Measurements from ENCODE around the gene TOR4A.

The TOR4A gene

GRCh38 chr9:137277329-137278041, at the start of gene TOR4A:
TOR4A (plus strand) TSS chr9:137277726; CDS start chr9:137278690, 964 bp downstream.
- DNase-seq (ENCODE audit: low spot score), result peak; percentile 69

GRCh38 chr9:137227853-137228505, 49.5 kb upstream of the TOR4A start:
- no peak for DNase-seq (ENCODE audit: low spot score)

DNA sequence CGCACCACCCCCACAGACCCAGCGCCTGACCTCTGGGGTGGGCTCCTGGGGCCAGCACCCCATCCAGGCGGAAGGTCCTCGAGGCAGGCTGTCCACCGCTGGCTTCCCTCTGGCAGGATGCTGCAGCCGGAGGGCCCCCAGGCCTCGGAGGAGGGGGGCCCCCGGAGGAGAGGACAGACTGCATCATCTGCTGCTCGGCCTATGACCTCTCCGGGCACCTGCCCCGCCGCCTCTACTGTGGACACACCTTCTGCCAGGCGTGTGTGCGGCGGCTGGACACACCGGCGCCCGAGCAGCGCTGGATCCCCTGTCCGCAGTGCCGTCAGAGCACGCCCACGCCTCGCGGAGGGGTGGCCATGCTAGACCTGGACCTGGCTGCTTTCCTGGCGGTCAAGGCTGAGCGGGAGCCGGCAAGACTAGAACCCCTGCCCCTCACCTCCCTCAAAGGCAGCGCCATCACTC, 49.0 kb upstream of the TOR4A start:
- no peak for DNase-seq (ENCODE audit: low spot score)

DNA sequence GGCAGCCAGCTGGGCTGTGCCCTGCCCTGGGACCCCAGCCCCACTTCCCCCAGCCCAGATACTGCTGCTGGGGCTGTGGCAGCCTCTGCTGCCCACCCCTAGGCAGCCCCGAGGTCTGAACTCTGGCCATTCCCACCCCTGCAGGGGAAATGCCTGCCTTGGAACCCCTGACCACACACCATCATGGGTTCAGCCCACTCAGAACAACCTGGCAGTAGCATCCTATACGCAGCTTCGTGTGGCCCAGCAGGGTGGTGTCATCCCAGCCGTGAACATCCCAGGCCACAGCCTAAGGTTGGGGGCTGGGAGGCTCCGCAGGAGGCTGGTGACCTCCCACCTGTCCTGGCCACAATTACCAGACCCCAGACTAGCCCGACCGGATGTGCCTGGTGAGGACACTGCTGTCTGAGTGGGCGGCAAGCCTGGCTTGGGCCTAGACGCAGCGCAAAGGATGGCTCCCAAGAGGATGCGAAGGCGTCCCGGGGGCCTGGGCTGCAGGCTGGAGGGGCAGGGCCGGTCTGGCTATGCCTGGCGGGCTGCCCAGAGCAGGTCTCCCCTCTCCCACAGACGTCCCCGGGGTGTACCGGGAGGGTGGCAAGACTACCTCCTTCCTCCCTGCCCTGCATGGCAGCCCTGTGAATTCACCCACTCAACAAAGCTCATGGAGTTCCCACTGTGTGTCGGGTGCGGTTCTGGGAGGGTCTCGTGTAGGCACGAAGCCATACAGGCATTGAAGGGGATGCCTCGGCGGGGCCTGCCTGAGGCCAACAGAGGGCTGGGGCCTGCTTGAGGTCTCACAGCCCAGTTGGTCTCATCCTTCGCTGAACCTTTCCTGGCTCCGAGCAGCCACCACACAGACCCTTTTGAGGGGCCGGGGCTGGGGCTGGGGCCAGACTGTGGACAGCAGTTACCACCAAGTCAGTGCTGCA, 48.3 kb upstream of the TOR4A start:
- no peak for DNase-seq (ENCODE audit: low spot score)

- DNase-seq (ENCODE audit: low spot score), result no peak
Measured at GRCh38 chr9:137229903-137230704, 47.4 kb upstream of the TOR4A start.

GRCh38 chr9:137230705-137231371, 46.7 kb upstream of the TOR4A start, which contains the start of gene SLC34A3:
SLC34A3 (plus strand) TSS chr9:137230901; CDS start chr9:137231703, 802 bp downstream.
- DNase-seq (ENCODE audit: low spot score), result no peak

- DNase-seq (ENCODE audit: low spot score), result no peak
Measured at GRCh38 chr9:137231372-137232039, 46.0 kb upstream of the TOR4A start.

- DNase-seq (ENCODE audit: low spot score), result no peak
Measured at GRCh38 chr9:137232101-137232500, 45.4 kb upstream of the TOR4A start.

DNA sequence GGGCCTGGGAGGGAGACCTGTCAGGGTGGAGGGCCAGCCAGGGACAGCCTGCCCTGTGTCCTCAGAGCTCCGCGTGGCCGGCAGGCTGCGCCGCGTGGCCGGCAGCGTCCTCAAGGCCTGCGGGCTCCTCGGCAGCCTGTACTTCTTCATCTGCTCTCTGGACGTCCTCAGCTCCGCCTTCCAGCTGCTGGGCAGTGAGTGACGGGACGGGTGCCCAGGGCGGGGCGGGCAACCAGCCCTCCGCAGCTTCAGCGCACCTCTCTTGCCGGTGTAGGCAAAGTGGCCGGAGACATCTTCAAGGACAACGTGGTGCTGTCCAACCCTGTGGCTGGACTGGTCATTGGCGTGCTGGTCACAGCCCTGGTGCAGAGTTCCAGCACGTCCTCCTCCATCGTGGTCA, 45.0 kb upstream of the TOR4A start:
- no peak for DNase-seq (ENCODE audit: low spot score)

GRCh38 chr9:137233143-137233980, 44.2 kb upstream of the TOR4A start:
- no peak for DNase-seq (ENCODE audit: low spot score)

DNA sequence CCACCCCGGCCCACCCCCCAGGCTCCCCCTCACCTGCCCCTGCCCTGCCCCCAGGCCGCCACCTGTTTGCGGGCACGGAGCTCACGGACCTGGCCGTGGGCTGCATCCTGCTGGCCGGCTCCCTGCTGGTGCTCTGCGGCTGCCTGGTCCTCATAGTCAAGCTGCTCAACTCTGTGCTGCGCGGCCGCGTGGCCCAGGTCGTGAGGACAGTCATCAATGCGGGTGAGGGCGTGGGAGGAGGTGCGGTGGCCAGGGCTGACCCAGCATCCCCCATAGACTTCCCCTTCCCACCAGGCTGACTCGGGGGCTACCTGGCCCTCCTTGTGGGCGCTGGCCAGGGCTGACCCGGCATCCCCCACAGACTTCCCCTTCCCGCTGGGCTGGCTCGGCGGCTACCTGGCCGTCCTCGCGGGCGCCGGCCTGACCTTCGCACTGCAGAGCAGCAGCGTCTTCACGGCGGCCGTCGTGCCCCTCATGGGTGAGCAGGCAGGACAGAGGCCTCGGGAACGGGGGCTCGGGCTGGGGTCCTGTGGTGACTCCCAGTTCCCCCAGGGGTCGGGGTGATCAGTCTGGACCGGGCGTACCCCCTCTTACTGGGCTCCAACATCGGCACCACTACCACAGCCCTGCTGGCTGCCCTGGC, 43.4 kb upstream of the TOR4A start:
- no peak for DNase-seq (ENCODE audit: low spot score)

- peak; percentile 60 for DNase-seq (ENCODE audit: low spot score)
Measured at GRCh38 chr9:137234758-137235423, 42.6 kb upstream of the TOR4A start.

DNA sequence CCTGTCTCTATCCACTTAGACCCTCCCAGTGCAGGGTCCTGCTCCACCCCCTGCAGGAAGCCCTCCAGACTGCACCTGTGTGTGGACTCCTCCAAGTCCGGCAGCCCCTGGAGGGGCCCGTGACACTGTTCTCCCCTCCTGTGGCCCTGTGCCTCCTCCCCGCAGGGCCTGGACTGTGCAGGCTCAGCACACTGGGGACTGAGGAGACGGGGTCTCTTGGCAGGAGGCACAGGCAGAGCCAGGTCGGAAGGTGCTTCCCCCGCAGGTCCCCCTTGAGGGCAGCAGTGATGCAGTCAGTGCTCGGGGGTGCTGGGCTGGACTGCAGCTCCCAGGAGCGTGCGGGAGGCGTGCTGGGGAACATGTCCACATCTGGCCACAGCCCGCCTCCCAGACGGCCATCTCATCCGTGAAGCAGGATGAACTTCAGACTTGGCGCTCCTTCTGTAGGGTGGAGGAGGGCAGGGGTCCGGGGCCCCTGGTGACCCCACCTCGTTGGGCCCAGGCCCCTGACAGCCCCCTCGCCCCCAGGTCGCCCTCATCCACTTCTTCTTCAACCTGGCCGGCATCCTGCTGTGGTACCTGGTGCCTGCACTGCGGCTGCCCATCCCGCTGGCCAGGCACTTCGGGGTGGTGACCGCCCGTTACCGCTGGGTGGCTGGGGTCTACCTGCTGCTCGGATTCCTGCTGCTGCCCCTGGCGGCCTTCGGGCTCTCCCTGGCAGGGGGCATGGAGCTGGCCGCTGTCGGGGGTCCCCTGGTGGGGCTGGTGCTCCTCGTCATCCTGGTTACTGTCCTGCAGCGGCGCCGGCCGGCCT, 41.9 kb upstream of the TOR4A start:
- DNase-seq (ENCODE audit: low spot score), result no peak

- DNase-seq (ENCODE audit: low spot score), result peak; percentile 93
Measured at GRCh38 chr9:137236238-137236935, 41.1 kb upstream of the TOR4A start.

- no peak for DNase-seq (ENCODE audit: low spot score)
Measured at GRCh38 chr9:137236936-137237421, 40.5 kb upstream of the TOR4A start.
